Activated CD4-positive, alpha-beta T cell treated with anti-CD3 and anti-CD28 coated beads, Interleukin-2, amount 10 ng/mL, durations not matched to agents 7 days and 5 days (primary cell): ENCODE results near the gene KLHDC10. TPM values are rescaled to one million over a fixed set of nuclear protein-coding genes. Genes with fewer than 3 reads are reported as not detected.
A peak's percentile ranks its signal among the peaks of the same experiment; 100 is the strongest.

Experiments used
- CTCF ChIA-PET: fragments of 350-600 bp; sonication (Branson Sonifier 250); formaldehyde crosslinking; loops from one replicate; lab custom pipeline; 2021; ENCODE audit warnings: antibody characterized with exemption; lab: Charles Lee
- POLR2A ChIA-PET: fragments of 350-600 bp; sonication (Branson Sonifier 250); formaldehyde crosslinking; loops from one replicate; lab custom pipeline; 2021; ENCODE audit warnings: antibody characterized with exemption; lab: Charles Lee
- DNase-seq: peaks from one replicate; pipeline ENCODE4 v3.0.0-alpha.2; 2020
- H3K27ac Mint-ChIP-seq: one replicate; pipeline ENCODE4 v1.8.0; 2021; ENCODE audit warnings: mild to moderate bottlenecking, moderate library complexity, mixed read lengths
- H3K27me3 Mint-ChIP-seq: one replicate; pipeline ENCODE4 v1.8.0; 2021; ENCODE audit warnings: mixed read lengths
- H3K36me3 Mint-ChIP-seq: one replicate; pipeline ENCODE4 v1.8.0; 2021; ENCODE audit warnings: low read depth, mixed read lengths
- H3K4me1 Mint-ChIP-seq: one replicate; pipeline ENCODE4 v1.8.0; 2021; ENCODE audit warnings: mixed read lengths
- H3K4me3 Mint-ChIP-seq: one replicate; pipeline ENCODE4 v1.8.0; 2021; ENCODE audit warnings: mild to moderate bottlenecking, moderate library complexity, mixed read lengths
- H3K9me3 Mint-ChIP-seq: one replicate; pipeline ENCODE4 v1.8.0; 2021; ENCODE audit warnings: mixed read lengths
- total RNA-seq, 2 experiments: library from RNA; stranded (reverse); gene quantifications; one replicate each; pipeline ENCODE4 v1.2.3, GENCODE V29; 2021

The KLHDC10 gene
- total RNA-seq, 2 experiments from 2014 or later = 14.6 to 16.7 TPM

DNA sequence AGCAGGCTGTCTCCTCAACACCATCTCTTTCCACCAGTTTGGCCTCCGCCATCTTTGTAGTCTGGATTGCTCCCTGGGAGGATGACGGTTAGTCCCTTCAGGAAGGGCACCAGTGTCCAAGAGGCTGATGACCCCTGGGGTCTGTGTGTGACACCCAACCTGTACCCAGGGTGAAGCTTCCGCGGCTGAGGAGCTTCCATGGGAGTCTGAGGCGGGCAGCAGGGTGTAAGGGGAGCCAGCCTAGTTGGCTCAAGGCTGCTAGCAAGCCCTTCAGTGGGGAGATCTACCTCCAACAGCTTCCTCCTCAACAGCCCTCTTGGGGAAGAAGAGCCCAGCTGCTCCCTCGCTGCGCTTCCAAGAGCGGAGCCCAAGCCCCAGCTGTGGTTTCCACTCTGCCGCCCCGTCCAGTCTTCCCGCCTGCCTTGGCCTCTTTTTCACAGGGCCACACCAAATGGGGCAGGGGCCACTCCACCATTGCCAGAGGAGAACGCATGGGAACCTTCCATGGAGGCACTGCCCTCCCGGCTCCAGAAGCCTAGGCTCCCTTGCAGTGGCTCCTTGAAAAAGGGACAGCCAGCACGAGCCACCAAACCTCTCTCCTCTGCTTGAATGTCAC, 77.5 kb downstream of the KLHDC10 start:
- CTCF ChIA-PET = no interaction called here
- Mint-ChIP-seq H3K4me3 (no peak overlapping the region), H3K27me3 (peaks cover 17% of the 10 kb centered on the region), H3K4me1 (no peaks in the 10 kb centered on the region), H3K9me3 (no peaks in the 10 kb centered on the region), H3K27ac (no peak overlapping the region), H3K36me3 (no peaks in the 10 kb centered on the region)
- POLR2A ChIA-PET = no interaction called here
- DNase-seq = no peak

DNA sequence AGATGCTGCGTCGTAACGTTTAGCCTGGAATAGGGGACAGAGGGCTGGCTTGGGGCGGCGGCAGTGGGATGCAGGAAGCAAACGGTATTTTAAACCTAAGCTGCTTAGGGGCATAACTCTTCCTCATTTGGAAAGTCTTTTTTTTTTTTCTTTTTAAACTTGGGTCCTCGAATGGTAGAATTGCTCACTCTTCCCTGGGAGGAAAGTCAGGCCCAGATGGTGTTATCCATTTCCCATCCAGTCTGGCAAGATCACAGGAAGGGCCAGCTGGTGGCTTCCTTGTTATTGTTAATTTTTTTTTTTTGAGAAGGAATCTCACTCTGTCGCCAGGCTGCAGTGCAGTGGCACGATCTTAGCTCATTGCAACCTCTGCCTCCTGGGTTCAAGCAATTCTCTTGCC, 78.2 kb downstream of the KLHDC10 start:
- no peaks in the 10 kb centered on the region for H3K4me1 Mint-ChIP-seq
- ChIA-PET CTCF (interaction anchor here (1.8 kb wide), 1 partner anchor 10 kb away, joined by 6 read pairs; no protein-coding TSS in a partner anchor), POLR2A (no interaction called here)
- no peaks in the 10 kb centered on the region for H3K36me3 Mint-ChIP-seq
- H3K4me3 Mint-ChIP-seq = no peak overlapping the region
- H3K27ac Mint-ChIP-seq = no peak overlapping the region
- no peak for DNase-seq
- peaks cover 17% of the 10 kb centered on the region for H3K27me3 Mint-ChIP-seq
- no peaks in the 10 kb centered on the region for H3K9me3 Mint-ChIP-seq

DNA sequence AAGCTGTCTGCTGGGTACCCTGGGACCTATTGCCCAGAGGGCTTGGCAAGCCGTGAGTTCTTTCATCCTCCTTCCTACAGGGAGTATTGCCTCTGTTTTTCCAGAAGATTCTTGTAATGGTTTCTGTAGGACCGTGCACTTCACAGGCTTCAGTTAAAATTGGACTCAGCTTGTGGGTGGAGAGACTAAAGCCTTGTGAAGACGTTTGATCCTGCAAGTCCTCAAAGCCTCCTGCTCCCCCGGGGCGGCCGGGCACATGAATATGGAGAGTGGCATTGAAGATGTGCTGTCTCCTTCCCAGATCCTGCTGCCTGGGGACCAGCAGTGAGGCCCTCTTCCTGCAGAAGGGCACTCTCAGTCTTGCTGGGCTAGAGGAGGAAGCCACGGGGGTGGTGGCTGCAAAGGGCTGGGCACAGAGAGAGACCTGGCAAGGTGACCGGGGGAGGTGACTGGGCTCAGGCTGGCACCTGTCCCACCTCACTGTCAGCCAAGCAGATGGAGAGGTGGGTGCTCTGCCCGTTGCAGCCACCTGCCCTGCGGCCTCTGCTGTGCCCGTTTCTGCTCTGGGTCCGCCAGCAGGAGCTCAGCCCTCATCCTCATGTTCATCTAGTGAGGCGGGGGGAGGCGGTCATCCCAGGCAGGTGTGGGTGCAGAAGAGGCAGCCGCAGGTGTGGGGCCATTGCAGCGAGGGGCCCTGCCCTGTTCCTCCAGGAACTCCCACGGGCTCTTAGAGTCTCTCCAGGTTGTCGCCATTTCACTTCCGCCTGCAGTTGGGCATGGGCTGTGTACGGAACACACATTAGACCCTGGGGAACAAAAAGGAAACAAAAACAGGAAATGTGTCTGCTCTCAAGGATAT, 79.2 kb downstream of the KLHDC10 start:
- Mint-ChIP-seq H3K9me3 (no peaks in the 10 kb centered on the region), H3K36me3 (no peaks in the 10 kb centered on the region), H3K27me3 (peaks cover 17% of the 10 kb centered on the region), H3K4me1 (no peaks in the 10 kb centered on the region), H3K4me3 (no peak overlapping the region), H3K27ac (no peak overlapping the region)
- ChIA-PET POLR2A (no interaction called here), CTCF (interaction anchor here (1.8 kb wide), 1 partner anchor 10 kb away, joined by 6 read pairs; no protein-coding TSS in a partner anchor)
- no peak for DNase-seq

DNA sequence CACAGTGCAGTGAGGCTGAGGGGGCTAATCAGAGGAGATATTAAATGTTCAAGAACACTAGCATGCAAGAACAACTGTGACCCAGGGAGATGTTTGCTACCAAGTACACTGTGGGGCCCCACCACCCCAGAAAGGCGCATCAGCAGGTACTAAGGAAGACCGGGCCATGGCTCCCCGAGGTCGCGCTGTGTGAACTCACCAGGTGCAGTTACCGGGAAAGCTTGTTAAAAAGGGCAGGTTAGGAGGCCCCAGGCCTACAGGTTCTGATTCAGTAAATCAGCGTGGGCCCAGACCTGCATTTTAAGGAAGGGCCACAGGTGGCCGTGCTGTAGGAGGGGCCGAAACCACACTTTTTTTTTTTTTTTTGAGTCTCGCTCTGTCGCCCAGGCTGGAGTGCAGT, 80.3 kb downstream of the KLHDC10 start:
- POLR2A ChIA-PET = no interaction called here
- CTCF ChIA-PET = interaction anchor here (0.7 kb wide), 1 partner anchor 71 kb away, joined by 4 read pairs; no protein-coding TSS in a partner anchor
- Mint-ChIP-seq H3K4me3 (no peak overlapping the region), H3K27ac (peak overlapping the region; percentile 41), H3K27me3 (peaks cover 10% of the 10 kb centered on the region), H3K36me3 (no peaks in the 10 kb centered on the region), H3K9me3 (peaks cover 2% of the 10 kb centered on the region), H3K4me1 (no peaks in the 10 kb centered on the region)
- no peak for DNase-seq

DNA sequence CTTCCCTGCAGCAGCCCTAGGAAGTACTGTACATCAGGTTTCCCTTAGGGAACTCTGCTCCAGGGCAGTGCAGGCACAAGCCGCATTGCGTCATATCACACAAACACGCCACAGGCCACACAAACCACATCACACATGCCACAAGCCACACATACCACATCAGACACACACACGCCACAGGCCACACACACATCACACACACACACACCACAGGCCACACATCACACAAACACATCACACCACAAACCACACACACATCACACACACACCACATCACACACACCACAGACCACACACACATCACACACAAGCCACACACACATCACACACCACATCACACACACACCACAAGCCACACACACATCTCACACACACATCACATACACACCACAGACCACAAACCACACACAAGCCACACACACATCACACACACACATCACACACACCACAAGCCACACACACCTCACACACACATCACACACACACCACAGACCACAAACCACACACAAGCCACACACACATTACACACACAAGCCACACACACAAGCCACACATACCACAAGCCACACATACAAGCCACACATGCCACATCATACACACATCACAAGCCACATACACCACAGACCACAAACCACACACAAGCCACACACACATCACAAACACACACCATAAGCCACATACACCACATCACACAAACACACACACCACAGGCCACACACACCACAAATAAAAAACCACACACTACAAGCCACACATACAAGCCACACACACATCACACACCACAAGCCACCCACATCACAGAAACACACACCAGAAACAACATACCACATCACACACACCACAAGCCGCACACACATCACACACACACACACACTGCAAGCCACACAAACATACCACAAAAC, 81.5 kb downstream of the KLHDC10 start:
- Mint-ChIP-seq H3K9me3 (peaks cover 2% of the 10 kb centered on the region), H3K27me3 (peaks cover 10% of the 10 kb centered on the region), H3K4me3 (no peak overlapping the region), H3K36me3 (no peaks in the 10 kb centered on the region), H3K27ac (no peak overlapping the region), H3K4me1 (no peaks in the 10 kb centered on the region)
- ChIA-PET CTCF (interaction anchor here (0.7 kb wide), 1 partner anchor 57 kb away, joined by 3 read pairs; no protein-coding TSS in a partner anchor), POLR2A (no interaction called here)
- peak; percentile 25 for DNase-seq

DNA sequence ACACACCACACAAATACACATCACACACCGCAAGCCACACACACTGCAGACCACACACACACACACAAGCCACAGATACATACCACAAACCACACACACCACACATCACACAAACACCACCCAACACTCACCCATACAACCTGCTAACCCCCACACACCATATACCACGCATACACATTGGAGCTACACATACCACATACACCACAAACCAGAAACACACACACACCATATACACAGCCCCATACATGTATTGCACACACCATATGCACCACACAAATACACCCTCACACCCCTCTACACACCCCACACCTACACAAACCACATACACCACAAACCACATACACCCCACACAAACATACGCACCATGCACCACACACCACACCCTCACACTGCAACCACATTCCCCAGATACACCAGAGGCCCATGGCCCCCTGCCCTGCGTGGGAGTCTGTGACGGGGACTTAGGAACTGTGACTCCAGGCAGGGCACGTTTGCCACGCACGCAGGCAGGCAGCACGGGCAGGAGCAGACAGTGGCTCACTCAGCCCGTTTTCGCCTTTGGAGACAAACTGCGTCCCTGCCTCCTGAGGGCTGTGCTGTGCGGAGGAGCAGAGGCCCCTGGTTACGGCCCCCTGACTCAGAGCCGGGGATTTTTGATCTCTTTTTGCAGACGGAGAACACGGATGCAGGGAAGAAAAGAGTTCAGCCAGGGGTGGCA, 82.3 kb downstream of the KLHDC10 start:
- peaks cover 2% of the 10 kb centered on the region for H3K9me3 Mint-ChIP-seq

DNA sequence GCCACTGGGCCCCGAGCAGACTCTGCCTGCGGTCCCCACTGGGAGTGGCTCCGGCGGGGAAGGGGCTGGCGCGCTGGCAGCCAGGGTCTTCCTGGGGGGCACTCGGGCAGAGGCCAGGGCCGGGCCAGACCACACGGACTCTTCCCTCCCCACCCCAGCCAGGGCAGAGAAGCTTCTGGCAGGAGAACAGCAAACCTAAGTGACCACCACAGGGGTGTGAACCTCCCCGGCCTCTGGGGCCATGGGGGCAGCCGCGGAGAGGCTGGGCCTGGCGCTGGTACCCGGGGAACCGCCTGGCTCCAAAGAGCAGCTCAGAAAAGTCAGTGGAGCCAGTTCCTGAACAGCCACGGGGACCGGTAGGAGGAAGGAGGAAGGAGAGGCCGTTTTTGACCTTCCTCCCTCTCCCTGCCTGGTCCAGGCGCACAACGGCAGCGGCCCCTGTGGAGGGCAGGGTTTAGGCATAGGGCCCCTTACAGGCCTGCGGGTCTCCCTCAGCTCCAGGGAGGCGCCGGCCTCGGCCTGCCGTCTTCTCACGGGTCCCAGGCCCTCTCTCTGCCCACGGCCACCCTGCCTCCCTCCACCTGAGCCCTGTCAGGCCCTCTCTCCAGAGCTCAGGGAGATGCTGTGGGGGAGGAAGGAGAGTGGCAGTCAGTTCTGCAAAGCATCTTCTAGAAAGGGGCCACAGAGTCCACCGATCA, 83.0 kb downstream of the KLHDC10 start:
- POLR2A ChIA-PET = no interaction called here
- peaks cover 2% of the 10 kb centered on the region for H3K9me3 Mint-ChIP-seq
- no peak overlapping the region for H3K27ac Mint-ChIP-seq
- H3K4me1 Mint-ChIP-seq = no peaks in the 10 kb centered on the region
- CTCF ChIA-PET = interaction anchor here (0.9 kb wide), 1 partner anchor 148 kb away, joined by 3 read pairs; no protein-coding TSS in a partner anchor
- peaks cover 6% of the 10 kb centered on the region for H3K36me3 Mint-ChIP-seq
- no peak for DNase-seq
- H3K27me3 Mint-ChIP-seq = peaks cover 5% of the 10 kb centered on the region
- no peak overlapping the region for H3K4me3 Mint-ChIP-seq

More for the DNA sequence above, 82.3 kb downstream of the KLHDC10 start:
- Mint-ChIP-seq H3K27ac (no peak overlapping the region), H3K36me3 (peaks cover 2% of the 10 kb centered on the region), H3K27me3 (peaks cover 10% of the 10 kb centered on the region), H3K4me1 (no peaks in the 10 kb centered on the region), H3K4me3 (no peak overlapping the region)
- ChIA-PET POLR2A (no interaction called here), CTCF (interaction anchor here (0.9 kb wide), 1 partner anchor 147 kb away, joined by 3 read pairs; no protein-coding TSS in a partner anchor)
- no peak for DNase-seq

GRCh38 chr7:130154131-130154500, 83.8 kb downstream of the KLHDC10 start:
- Mint-ChIP-seq H3K36me3 (peaks cover 12% of the 10 kb centered on the region), H3K4me3 (no peak overlapping the region), H3K27me3 (peaks cover 4% of the 10 kb centered on the region), H3K9me3 (peaks cover 2% of the 10 kb centered on the region), H3K27ac (no peak overlapping the region), H3K4me1 (no peaks in the 10 kb centered on the region)
- ChIA-PET CTCF (interaction anchor here (0.6 to 1.1 kb wide), 2 partner anchors 9 to 1026 kb away, joined by 3 read pairs; no protein-coding TSS in a partner anchor), POLR2A (no interaction called here)
- DNase-seq = no peak

DNA sequence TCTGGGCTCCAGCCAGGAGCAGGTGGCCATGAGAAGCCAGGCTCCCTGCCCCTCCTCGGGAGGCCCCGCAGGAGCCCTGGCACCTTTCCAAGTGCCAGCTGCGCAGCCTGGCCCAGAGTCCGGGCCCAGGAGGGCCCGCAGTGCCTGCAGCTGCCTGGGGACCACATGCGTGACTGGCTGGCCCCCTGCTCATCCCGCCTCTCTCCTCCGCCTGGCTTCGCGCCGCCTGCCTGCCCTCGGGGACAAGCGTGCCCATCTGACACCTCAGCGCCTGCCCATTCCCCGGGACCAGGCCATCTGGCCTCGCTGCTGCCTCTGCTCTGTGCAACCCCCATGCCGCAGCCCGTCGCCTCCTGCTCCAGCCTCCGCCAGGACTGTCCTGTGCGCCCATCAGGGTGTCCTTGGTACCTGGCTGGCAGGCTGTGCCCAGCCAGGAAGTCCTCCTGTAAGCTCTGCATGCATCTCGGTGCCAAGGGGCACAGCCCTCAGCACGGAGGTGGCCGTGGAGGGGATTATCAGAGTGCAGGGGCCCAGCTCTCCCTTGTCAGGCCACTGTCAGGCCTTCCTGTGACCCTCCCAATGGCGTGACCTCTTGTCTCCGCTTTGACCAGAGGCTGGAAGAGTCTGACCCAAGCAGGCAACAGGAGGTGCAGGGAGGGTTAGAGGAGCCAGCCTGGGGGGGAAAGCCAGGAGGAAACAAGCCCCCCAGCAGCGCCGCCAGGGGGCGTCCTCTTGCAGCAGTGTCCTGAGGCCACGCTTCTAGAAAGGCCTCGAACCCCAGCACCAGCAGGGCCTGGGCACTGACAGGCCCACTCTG, 84.4 kb downstream of the KLHDC10 start:
- H3K36me3 Mint-ChIP-seq = peaks cover 17% of the 10 kb centered on the region
- H3K27ac Mint-ChIP-seq = no peak overlapping the region
- peaks cover 3% of the 10 kb centered on the region for H3K27me3 Mint-ChIP-seq
- CTCF ChIA-PET = interaction anchor here (0.6 to 1.1 kb wide), 4 partner anchors 8 to 1026 kb away, joined by 3 read pairs; no protein-coding TSS in a partner anchor
- no peak for DNase-seq
- no peaks in the 10 kb centered on the region for H3K4me1 Mint-ChIP-seq
- POLR2A ChIA-PET = no interaction called here
- peaks cover 2% of the 10 kb centered on the region for H3K9me3 Mint-ChIP-seq
- no peak overlapping the region for H3K4me3 Mint-ChIP-seq

DNA sequence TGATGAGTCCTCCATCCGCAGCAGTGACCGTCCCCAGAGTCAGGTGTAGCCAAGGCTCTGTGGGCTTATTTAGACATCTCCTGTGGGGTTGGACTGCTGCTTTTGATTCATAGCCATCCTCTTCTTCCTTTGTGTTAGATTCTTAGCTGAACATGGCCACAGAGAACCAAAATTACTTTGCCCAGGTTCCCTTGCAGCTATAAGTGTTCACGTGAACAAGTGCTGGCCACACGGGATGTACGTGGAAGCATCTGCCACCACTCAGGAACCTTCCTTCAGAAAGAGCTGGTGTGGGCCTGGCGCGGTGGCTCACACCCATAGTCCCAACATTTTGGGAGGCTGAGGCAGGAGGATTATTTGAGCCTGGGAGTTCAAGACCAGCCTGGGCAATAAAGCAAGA, 85.8 kb downstream of the KLHDC10 start:
- no peak overlapping the region for H3K27ac Mint-ChIP-seq
- CTCF ChIA-PET = interaction anchor here (0.6 to 0.8 kb wide), 2 partner anchors 1050 to 1208 kb away, joined by 4 to 5 read pairs; no protein-coding TSS in a partner anchor

GRCh38 chr7:130157700-130158099, 87.4 kb downstream of the KLHDC10 start:
- no peaks in the 10 kb centered on the region for H3K4me1 Mint-ChIP-seq
- H3K27me3 Mint-ChIP-seq = no peaks in the 10 kb centered on the region
- ChIA-PET POLR2A (no interaction called here), CTCF (interaction anchor here (0.6 to 0.7 kb wide), 2 partner anchors 24 to 1276 kb away, joined by 3 read pairs; no protein-coding TSS in a partner anchor)
- H3K9me3 Mint-ChIP-seq = peaks cover 2% of the 10 kb centered on the region
- H3K4me3 Mint-ChIP-seq = no peak overlapping the region
- DNase-seq = no peak
- H3K36me3 Mint-ChIP-seq = peaks cover 41% of the 10 kb centered on the region
- H3K27ac Mint-ChIP-seq = no peak overlapping the region

More for the DNA sequence above, 85.8 kb downstream of the KLHDC10 start:
- POLR2A ChIA-PET = no interaction called here
- DNase-seq = no peak
- Mint-ChIP-seq H3K4me3 (no peak overlapping the region), H3K36me3 (peaks cover 28% of the 10 kb centered on the region), H3K9me3 (peaks cover 2% of the 10 kb centered on the region), H3K4me1 (no peaks in the 10 kb centered on the region), H3K27me3 (no peaks in the 10 kb centered on the region)
